Measurements from ENCODE around the gene ZNF787.

ZNF787 gene

GRCh38 chr19:56131651-56132050, 10.6 kb upstream of the ZNF787 start:
- no peak overlapping the region for H3K56ac ChIP-seq (ENCODE audit: low read length)

GRCh38 chr19:56130006-56130405, 8.9 kb upstream of the ZNF787 start:
- Histone ChIP-seq H2BK15ac (replicated peaks; ENCODE audit: low read depth) (no peak overlapping the region), H3K4me2 (ENCODE audit: low read length) (no peak overlapping the region), H3K9ac (ENCODE audit: low read length) (no peak overlapping the region), H4K8ac (ENCODE audit: low read depth, low read length) (no peak overlapping the region), H3K4me3 (ENCODE audit: low read length) (no peak overlapping the region), H3K79me2 (ENCODE audit: control insufficient read depth, insufficient read depth, low read length) (no peaks in the 10 kb centered on the region), H2BK5ac (ENCODE audit: low read length) (no peak overlapping the region), H3K18ac (ENCODE audit: low read length) (no peak overlapping the region), H4K5ac (ENCODE audit: low read length) (no peak overlapping the region), H3K27ac (ENCODE audit: low read depth, low read length) (no peak overlapping the region), H2AK5ac (ENCODE audit: low read length) (no peak overlapping the region), H3K4ac (ENCODE audit: low read depth, low read length) (no peak overlapping the region), H3K36me3 (ENCODE audit: control insufficient read depth, insufficient read depth, low read length) (no peaks in the 10 kb centered on the region), H3K56ac (ENCODE audit: low read length) (no peak overlapping the region), H2BK120ac (ENCODE audit: low read depth, low read length) (no peak overlapping the region), H3K4me1 (ENCODE audit: control insufficient read depth, low read depth, low read length) (no peaks in the 10 kb centered on the region), H3K23ac (ENCODE audit: low read length) (no peak overlapping the region), H3K79me1 (ENCODE audit: low read length) (no peaks in the 10 kb centered on the region), H3K27me3 (ENCODE audit: insufficient read depth, low read length, poor library complexity) (no peaks in the 10 kb centered on the region)
- WGBS (ENCODE audit: extremely low coverage, insufficient coverage, low lambda C conversion rate): no CpG with 5 or more reads among the region's 7 CpGs
- DNase-seq: no peak

More at GRCh38 chr19:56131651-56132050, 10.6 kb upstream of the ZNF787 start:
- no peak overlapping the region for H3K23ac ChIP-seq (ENCODE audit: low read length)
- no peak overlapping the region for H2AK5ac ChIP-seq (ENCODE audit: low read length)
- H4K8ac ChIP-seq (ENCODE audit: low read depth, low read length): no peak overlapping the region
- H3K27me3 ChIP-seq (ENCODE audit: insufficient read depth, low read length, poor library complexity): no peaks in the 10 kb centered on the region
- no peak overlapping the region for H3K9ac ChIP-seq (ENCODE audit: low read length)
- H3K36me3 ChIP-seq (ENCODE audit: control insufficient read depth, insufficient read depth, low read length): no peaks in the 10 kb centered on the region
- H3K79me2 ChIP-seq (ENCODE audit: control insufficient read depth, insufficient read depth, low read length): no peaks in the 10 kb centered on the region
- no CpG with 5 or more reads among the region's 8 CpGs for WGBS (ENCODE audit: extremely low coverage, insufficient coverage, low lambda C conversion rate)
- no peak overlapping the region for H3K27ac ChIP-seq (ENCODE audit: low read depth, low read length)
- no peaks in the 10 kb centered on the region for H3K79me1 ChIP-seq (ENCODE audit: low read length)
- no peak overlapping the region for H2BK5ac ChIP-seq (ENCODE audit: low read length)
- no peak overlapping the region for H2BK120ac ChIP-seq (ENCODE audit: low read depth, low read length)
- H3K4me1 ChIP-seq (ENCODE audit: control insufficient read depth, low read depth, low read length): no peaks in the 10 kb centered on the region
- H2BK15ac ChIP-seq (replicated peaks; ENCODE audit: low read depth): no peak overlapping the region
- no peak for DNase-seq
- H3K18ac ChIP-seq (ENCODE audit: low read length): no peak overlapping the region
- H4K5ac ChIP-seq (ENCODE audit: low read length): no peak overlapping the region
- no peak overlapping the region for H3K4me3 ChIP-seq (ENCODE audit: low read length)
- H3K4ac ChIP-seq (ENCODE audit: low read depth, low read length): no peak overlapping the region
- no peak overlapping the region for H3K4me2 ChIP-seq (ENCODE audit: low read length)

- Histone ChIP-seq H2BK120ac (ENCODE audit: low read depth, low read length) (no peak overlapping the region), H3K79me1 (ENCODE audit: low read length) (no peaks in the 10 kb centered on the region), H3K27me3 (ENCODE audit: insufficient read depth, low read length, poor library complexity) (no peaks in the 10 kb centered on the region), H3K79me2 (ENCODE audit: control insufficient read depth, insufficient read depth, low read length) (no peaks in the 10 kb centered on the region), H3K23ac (ENCODE audit: low read length) (no peak overlapping the region), H4K8ac (ENCODE audit: low read depth, low read length) (no peak overlapping the region), H3K4ac (ENCODE audit: low read depth, low read length) (no peak overlapping the region), H3K9ac (ENCODE audit: low read length) (no peak overlapping the region), H2AK5ac (ENCODE audit: low read length) (no peak overlapping the region), H2BK5ac (ENCODE audit: low read length) (no peak overlapping the region), H3K36me3 (ENCODE audit: control insufficient read depth, insufficient read depth, low read length) (no peaks in the 10 kb centered on the region), H3K4me2 (ENCODE audit: low read length) (no peak overlapping the region), H3K27ac (ENCODE audit: low read depth, low read length) (no peak overlapping the region), H3K4me1 (ENCODE audit: control insufficient read depth, low read depth, low read length) (no peaks in the 10 kb centered on the region), H4K5ac (ENCODE audit: low read length) (no peak overlapping the region), H3K4me3 (ENCODE audit: low read length) (no peak overlapping the region), H3K56ac (ENCODE audit: low read length) (no peak overlapping the region), H2BK15ac (replicated peaks; ENCODE audit: low read depth) (no peak overlapping the region), H3K18ac (ENCODE audit: low read length) (no peak overlapping the region)
- no CpG with 5 or more reads among the region's 19 CpGs for WGBS (ENCODE audit: extremely low coverage, insufficient coverage, low lambda C conversion rate)
- DNase-seq: no peak
Observed at GRCh38 chr19:56126983-56127780, 6.1 kb upstream of the ZNF787 start.

GRCh38 chr19:56125806-56126590, 4.9 kb upstream of the ZNF787 start:
- no peak overlapping the region for H2BK120ac ChIP-seq (ENCODE audit: low read depth, low read length)
- no peaks in the 10 kb centered on the region for H3K79me2 ChIP-seq (ENCODE audit: control insufficient read depth, insufficient read depth, low read length)
- H3K79me1 ChIP-seq (ENCODE audit: low read length): no peaks in the 10 kb centered on the region
- H4K5ac ChIP-seq (ENCODE audit: low read length): no peak overlapping the region
- no peak overlapping the region for H3K4ac ChIP-seq (ENCODE audit: low read depth, low read length)
- no peak overlapping the region for H3K4me2 ChIP-seq (ENCODE audit: low read length)
- no peak overlapping the region for H3K18ac ChIP-seq (ENCODE audit: low read length)
- no peak overlapping the region for H4K8ac ChIP-seq (ENCODE audit: low read depth, low read length)
- H3K27me3 ChIP-seq (ENCODE audit: insufficient read depth, low read length, poor library complexity): no peaks in the 10 kb centered on the region
- H3K27ac ChIP-seq (ENCODE audit: low read depth, low read length): no peak overlapping the region
- no peak for DNase-seq
- H3K56ac ChIP-seq (ENCODE audit: low read length): no peak overlapping the region
- H3K9ac ChIP-seq (ENCODE audit: low read length): no peak overlapping the region
- H3K4me1 ChIP-seq (ENCODE audit: control insufficient read depth, low read depth, low read length): no peaks in the 10 kb centered on the region
- no CpG with 5 or more reads among the region's 16 CpGs for WGBS (ENCODE audit: extremely low coverage, insufficient coverage, low lambda C conversion rate)
- H2BK15ac ChIP-seq (replicated peaks; ENCODE audit: low read depth): no peak overlapping the region
- no peak overlapping the region for H3K23ac ChIP-seq (ENCODE audit: low read length)
- no peak overlapping the region for H2AK5ac ChIP-seq (ENCODE audit: low read length)
- no peak overlapping the region for H2BK5ac ChIP-seq (ENCODE audit: low read length)
- H3K4me3 ChIP-seq (ENCODE audit: low read length): no peak overlapping the region
- H3K36me3 ChIP-seq (ENCODE audit: control insufficient read depth, insufficient read depth, low read length): no peaks in the 10 kb centered on the region

- no peak overlapping the region for H3K9ac ChIP-seq (ENCODE audit: low read length)
- DNase-seq: no peak
- H4K5ac ChIP-seq (ENCODE audit: low read length): no peak overlapping the region
- H3K79me1 ChIP-seq (ENCODE audit: low read length): peaks cover under 1% of the 10 kb centered on the region
- H3K4ac ChIP-seq (ENCODE audit: low read depth, low read length): no peak overlapping the region
- H3K4me2 ChIP-seq (ENCODE audit: low read length): no peak overlapping the region
- no peak overlapping the region for H4K8ac ChIP-seq (ENCODE audit: low read depth, low read length)
- WGBS (ENCODE audit: extremely low coverage, insufficient coverage, low lambda C conversion rate): no CpG with 5 or more reads among the region's 4 CpGs
- no peaks in the 10 kb centered on the region for H3K36me3 ChIP-seq (ENCODE audit: control insufficient read depth, insufficient read depth, low read length)
- H3K4me3 ChIP-seq (ENCODE audit: low read length): no peak overlapping the region
- no peak overlapping the region for H2BK15ac ChIP-seq (replicated peaks; ENCODE audit: low read depth)
- no peaks in the 10 kb centered on the region for H3K27me3 ChIP-seq (ENCODE audit: insufficient read depth, low read length, poor library complexity)
- H3K27ac ChIP-seq (ENCODE audit: low read depth, low read length): no peak overlapping the region
- H2AK5ac ChIP-seq (ENCODE audit: low read length): no peak overlapping the region
- no peak overlapping the region for H3K18ac ChIP-seq (ENCODE audit: low read length)
- H3K23ac ChIP-seq (ENCODE audit: low read length): no peak overlapping the region
- peaks cover under 1% of the 10 kb centered on the region for H3K4me1 ChIP-seq (ENCODE audit: control insufficient read depth, low read depth, low read length)
- peaks cover 10% of the 10 kb centered on the region for H3K79me2 ChIP-seq (ENCODE audit: control insufficient read depth, insufficient read depth, low read length)
- H3K56ac ChIP-seq (ENCODE audit: low read length): no peak overlapping the region
- H2BK5ac ChIP-seq (ENCODE audit: low read length): no peak overlapping the region
- no peak overlapping the region for H2BK120ac ChIP-seq (ENCODE audit: low read depth, low read length)
Observed at GRCh38 chr19:56124578-56124977, 3.5 kb upstream of the ZNF787 start.

All from mesendoderm (in vitro differentiated cells).